Spinal cord (tissue), 10 donors: ENCODE results near the gene TNKS1BP1. TPM values are rescaled to one million over a fixed set of nuclear protein-coding genes. Genes with fewer than 3 reads are reported as not detected.
"Not testable (repeated sequence)": the region's sequence is repeated elsewhere in the genome, so short reads cannot be mapped to it uniquely, and the experiment has no call there.

Source experiments
- DNase-seq, 6 donors: peaks; one replicate each; pipeline versions ENCODE4 v3.0.0 to v3.0.0-alpha.2; 2013 to 2015; ENCODE audit warnings: low spot score in 6 of 6, low read depth in 4 of 6
- H3K27ac ChIP-seq: one replicate; pipeline ENCODE4 v1.5.1; 2013; ENCODE audit warnings: low read depth, low read length, control low read depth
- H3K27me3 ChIP-seq: one replicate; pipeline ENCODE4 v1.6.1; 2013; ENCODE audit warnings: low read length; ENCODE audit not compliant: control insufficient read depth, insufficient read depth
- H3K36me3 ChIP-seq: one replicate; pipeline ENCODE4 v1.6.1; 2013; ENCODE audit warnings: low read length; ENCODE audit not compliant: control insufficient read depth, insufficient read depth
- H3K4me1 ChIP-seq: one replicate; pipeline ENCODE4 v1.6.1; 2013; ENCODE audit warnings: low read length; ENCODE audit not compliant: control insufficient read depth, insufficient read depth
- H3K4me3 ChIP-seq: one replicate; pipeline ENCODE4 v1.5.1; 2013; ENCODE audit warnings: low read depth, low read length, control low read depth
- H3K9me3 ChIP-seq: one replicate; pipeline ENCODE4 v1.6.1; 2013; ENCODE audit warnings: low read length; ENCODE audit not compliant: control insufficient read depth, insufficient read depth
- WGBS: methylation state at CpG from one replicate; pipeline ENCODE4 v1.1.5; 2013; ENCODE audit warnings: missing lambda C conversion rate; ENCODE audit not compliant: insufficient coverage; 5-methylcytosine and 5-hydroxymethylcytosine counted together
- polyA plus RNA-seq, 2 donors: library from polyadenylated mRNA; unstranded; fragments of 120-200 nt; gene quantifications; one replicate each; pipeline ENCODE4 v1.2.1, GENCODE V29; 2013; ENCODE audit not compliant: insufficient read length in 2 of 2
- total RNA-seq, 2 donors: library from RNA; depleted of rRNA in 1 of 2; stranded (reverse); fragments of 120-200 nt in 1 of 2; fragments of >200 nt in 1 of 2; gene quantifications; one replicate each; pipeline versions ENCODE4 v1.2.3 to v1.2.4, GENCODE V29; 2013 to 2014
- donor health status: healthy.

The TNKS1BP1 gene
- total and polyA plus RNA-seq, 4 donors = 17.2 to 58.3 (median 43.5) TPM

DNA sequence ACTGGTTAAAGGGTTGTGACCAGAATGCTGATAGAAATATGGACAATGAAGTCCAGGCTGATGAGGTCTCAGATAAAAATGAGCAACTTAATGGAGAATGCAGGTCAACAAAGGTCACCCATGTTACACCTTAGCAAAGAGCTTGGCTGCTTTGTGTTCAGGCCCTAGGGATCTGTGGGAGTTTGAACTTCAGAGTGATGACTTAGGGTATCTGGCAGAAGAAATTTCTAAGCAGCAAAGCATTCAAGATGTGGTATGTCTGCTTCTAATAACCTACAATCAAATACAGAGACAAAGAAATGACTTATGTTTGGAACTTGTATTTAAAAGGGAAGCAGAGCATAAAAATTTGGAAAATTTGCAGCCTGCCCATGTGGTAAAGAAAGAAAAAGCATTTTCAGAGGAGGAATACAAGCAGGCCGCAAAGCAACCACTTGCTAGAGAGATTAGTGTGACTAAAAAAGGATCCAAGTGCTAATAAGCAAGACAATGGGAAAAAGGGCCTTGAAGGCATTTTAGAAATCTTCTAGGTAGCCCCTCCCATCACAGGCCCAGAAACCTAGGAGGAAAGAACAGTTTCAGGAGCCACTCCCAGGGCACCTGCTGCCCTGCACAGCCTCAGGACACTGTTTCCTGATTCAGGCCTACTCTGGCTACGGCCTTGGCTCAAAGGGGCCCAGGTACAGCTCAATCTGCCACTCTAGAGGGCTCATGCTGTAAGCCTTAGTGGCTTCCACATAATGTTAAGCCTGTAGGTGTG, 41.3 kb downstream of the TNKS1BP1 start:
- no peak overlapping the region for H3K27ac ChIP-seq
- H3K4me1 ChIP-seq = no peaks in the 10 kb centered on the region
- no peaks in the 10 kb centered on the region for H3K27me3 ChIP-seq
- no peaks in the 10 kb centered on the region for H3K9me3 ChIP-seq
- DNase-seq = no peak
- H3K4me3 ChIP-seq = no peak overlapping the region
- no peaks in the 10 kb centered on the region for H3K36me3 ChIP-seq
- whole genome bisulfite sequencing = 95% methylated on average over 2 of the region's 2 CpGs

DNA sequence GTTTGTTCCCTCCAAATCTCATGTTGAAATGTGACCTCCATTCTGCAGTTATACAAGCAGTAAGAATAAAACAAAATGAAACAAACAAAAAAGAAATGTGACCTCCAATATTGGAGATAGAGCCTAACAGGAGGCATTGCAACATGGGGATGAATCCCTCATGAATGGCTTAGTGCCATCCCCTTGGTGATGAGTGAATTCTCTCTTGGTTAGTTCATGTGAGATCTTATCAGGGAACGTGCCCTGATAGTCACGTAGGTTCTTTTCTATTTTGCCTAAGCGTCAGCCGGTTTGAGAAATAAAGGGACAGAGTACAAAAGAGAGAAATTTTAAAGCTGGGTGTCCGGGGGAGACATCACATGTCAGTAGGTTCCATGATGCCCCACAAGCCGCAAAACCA, 43.2 kb downstream of the TNKS1BP1 start:
- not testable (repeated sequence) for H3K27me3 ChIP-seq, H3K27ac ChIP-seq, H3K36me3 ChIP-seq, H3K4me1 ChIP-seq, DNase-seq, H3K4me3 ChIP-seq, H3K9me3 ChIP-seq
- 100% methylated on average over 2 of the region's 6 CpGs for WGBS

GRCh38 chr11:57279116-57279515, 45.6 kb downstream of the TNKS1BP1 start:
- 96% methylated on average over 3 of the region's 5 CpGs for WGBS
- Histone ChIP-seq H3K4me1 (peaks cover 5% of the 10 kb centered on the region), H3K36me3 (no peaks in the 10 kb centered on the region), H3K27ac (no peak overlapping the region), H3K4me3 (no peak overlapping the region), H3K9me3 (no peaks in the 10 kb centered on the region), H3K27me3 (no peaks in the 10 kb centered on the region)
- DNase-seq = no peak

- H3K9me3 ChIP-seq = no peaks in the 10 kb centered on the region
- peaks cover 5% of the 10 kb centered on the region for H3K4me1 ChIP-seq
- H3K27me3 ChIP-seq = no peaks in the 10 kb centered on the region
- no peak overlapping the region for H3K4me3 ChIP-seq
- 90% methylated on average over 2 of the region's 7 CpGs for WGBS
- no peak overlapping the region for H3K27ac ChIP-seq
- DNase-seq = no peak
- H3K36me3 ChIP-seq = no peaks in the 10 kb centered on the region
These were observed 46.0 kb downstream of the TNKS1BP1 start for GRCh38 chr11:57278721-57279095.

- Histone ChIP-seq H3K27ac (no peak overlapping the region), H3K9me3 (peaks cover 2% of the 10 kb centered on the region), H3K36me3 (no peaks in the 10 kb centered on the region), H3K27me3 (no peaks in the 10 kb centered on the region), H3K4me3 (no peak overlapping the region), H3K4me1 (peaks cover 5% of the 10 kb centered on the region)
- peak; percentile 43 to 94 (median 54) for DNase-seq
- WGBS = under 1% methylated on average over 8 of the region's 14 CpGs
These were observed 46.7 kb downstream of the TNKS1BP1 start for GRCh38 chr11:57277845-57278720.

DNA sequence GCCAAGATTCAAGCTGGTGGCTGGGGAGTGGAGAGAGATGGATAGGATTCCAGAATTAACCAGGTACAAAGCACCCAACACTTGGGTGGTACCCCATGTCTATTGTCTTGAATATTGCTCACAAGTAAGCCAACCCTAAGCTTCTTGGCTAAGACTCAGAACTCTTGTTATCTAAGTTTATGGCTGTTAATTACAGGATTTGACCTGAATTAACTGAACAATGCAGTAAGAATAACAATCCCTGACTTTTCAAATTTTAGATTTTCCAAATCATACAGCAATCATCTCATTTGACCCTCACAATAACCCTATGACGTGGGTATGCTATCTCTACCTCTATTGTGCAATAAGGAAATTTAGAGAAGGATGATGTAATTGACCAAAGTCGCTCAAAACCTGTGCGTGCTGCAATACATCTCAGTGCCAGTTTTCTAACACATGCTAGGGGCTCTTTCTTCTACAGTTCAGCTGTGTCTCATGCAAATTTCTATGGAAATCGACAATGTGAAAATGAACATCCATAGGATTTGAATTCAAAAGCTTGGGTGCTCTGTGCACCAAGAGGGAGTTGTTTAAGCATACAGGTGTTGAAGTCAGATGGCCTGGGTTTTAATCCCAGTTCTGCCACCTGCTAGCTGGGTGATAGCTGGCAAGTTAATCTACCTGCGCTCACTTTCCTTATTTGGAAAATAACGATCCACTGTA, 47.6 kb downstream of the TNKS1BP1 start:
- Histone ChIP-seq H3K27me3 (no peaks in the 10 kb centered on the region), H3K9me3 (peaks cover 2% of the 10 kb centered on the region), H3K4me3 (no peak overlapping the region), H3K27ac (no peak overlapping the region), H3K36me3 (no peaks in the 10 kb centered on the region), H3K4me1 (peaks cover 5% of the 10 kb centered on the region)
- peak in 1 of 6 donors; percentile 60 for DNase-seq
- WGBS = 82% methylated on average over 3 of the region's 6 CpGs

DNA sequence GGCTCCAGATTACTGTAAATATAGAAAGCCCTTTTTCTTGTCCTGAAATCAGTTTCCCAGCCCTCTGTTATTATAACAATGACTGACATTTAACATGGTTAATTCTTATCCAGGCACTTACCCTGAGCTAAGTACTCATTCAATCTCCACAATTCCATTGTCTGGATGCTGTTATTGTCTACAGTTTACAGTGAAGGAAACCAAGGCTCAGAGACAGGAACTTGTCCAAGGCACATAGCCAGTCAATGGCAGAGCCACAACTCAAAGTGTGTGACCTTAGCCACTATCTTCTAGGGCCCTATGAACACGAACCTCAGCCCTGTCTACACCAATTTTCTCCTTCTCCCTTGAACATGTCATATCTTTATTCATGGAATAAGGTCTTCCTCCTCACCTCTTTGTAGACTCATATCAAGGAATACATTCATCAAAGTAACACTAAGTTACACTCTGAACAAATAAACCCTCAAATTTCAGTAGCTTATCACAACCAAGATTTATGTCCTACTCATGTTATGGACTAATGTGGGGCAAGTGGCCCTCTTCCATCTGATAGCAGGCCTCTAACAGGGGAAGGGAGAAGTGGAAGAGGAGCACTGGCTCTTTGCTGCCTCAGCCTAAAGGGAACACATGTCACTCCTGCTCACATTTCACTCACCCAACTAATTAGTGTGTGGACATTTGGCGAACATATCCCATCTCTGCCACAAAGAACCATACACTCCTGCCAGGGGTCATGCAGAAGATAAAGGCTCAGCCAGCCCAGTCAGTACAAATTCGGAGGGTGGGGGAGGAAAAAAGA, 48.4 kb downstream of the TNKS1BP1 start:
- peak in 1 of 6 donors; percentile 7 for DNase-seq
- no peaks in the 10 kb centered on the region for H3K36me3 ChIP-seq
- peaks cover 5% of the 10 kb centered on the region for H3K4me1 ChIP-seq
- no peaks in the 10 kb centered on the region for H3K27me3 ChIP-seq
- 92% methylated on average over 1 of the region's 3 CpGs for WGBS
- H3K4me3 ChIP-seq = no peak overlapping the region
- H3K9me3 ChIP-seq = peaks cover 2% of the 10 kb centered on the region
- H3K27ac ChIP-seq = no peak overlapping the region

DNA sequence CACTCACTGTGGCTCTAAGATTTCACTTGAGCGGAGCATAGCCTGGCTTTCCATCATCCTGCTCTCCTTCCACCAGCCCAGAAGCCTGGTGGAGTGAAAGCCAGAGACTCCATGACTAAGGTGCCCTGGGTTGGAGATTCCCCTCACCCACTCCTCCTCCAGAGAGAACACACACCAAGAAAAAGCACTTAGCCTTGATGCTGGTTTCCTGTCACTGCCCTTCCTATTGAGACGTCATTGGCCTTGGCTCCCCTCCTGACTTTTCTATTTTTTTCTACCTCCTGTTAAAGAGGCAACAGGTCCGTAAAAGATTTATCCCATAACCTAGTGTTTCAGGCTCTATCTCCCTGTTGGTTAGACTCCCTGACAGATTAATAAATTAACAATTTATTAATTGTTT, 49.2 kb downstream of the TNKS1BP1 start:
- Histone ChIP-seq H3K27ac (no peak overlapping the region), H3K4me3 (no peak overlapping the region), H3K27me3 (no peaks in the 10 kb centered on the region), H3K4me1 (peaks cover 5% of the 10 kb centered on the region), H3K36me3 (no peaks in the 10 kb centered on the region), H3K9me3 (peaks cover 2% of the 10 kb centered on the region)
- WGBS = 75% methylated on average over 2 of the region's 3 CpGs
- DNase-seq = no peak

GRCh38 chr11:57274904-57275498, 49.8 kb downstream of the TNKS1BP1 start:
- Histone ChIP-seq H3K27ac (no peak overlapping the region), H3K36me3 (no peaks in the 10 kb centered on the region), H3K9me3 (peaks cover 2% of the 10 kb centered on the region), H3K27me3 (no peaks in the 10 kb centered on the region), H3K4me3 (no peak overlapping the region), H3K4me1 (peaks cover 5% of the 10 kb centered on the region)
- DNase-seq = no peak
- WGBS = no CpG with 5 or more reads among the region's 1 CpG
